Measurements from ENCODE around the gene ATP1A2.

ATP1A2 gene

DNA sequence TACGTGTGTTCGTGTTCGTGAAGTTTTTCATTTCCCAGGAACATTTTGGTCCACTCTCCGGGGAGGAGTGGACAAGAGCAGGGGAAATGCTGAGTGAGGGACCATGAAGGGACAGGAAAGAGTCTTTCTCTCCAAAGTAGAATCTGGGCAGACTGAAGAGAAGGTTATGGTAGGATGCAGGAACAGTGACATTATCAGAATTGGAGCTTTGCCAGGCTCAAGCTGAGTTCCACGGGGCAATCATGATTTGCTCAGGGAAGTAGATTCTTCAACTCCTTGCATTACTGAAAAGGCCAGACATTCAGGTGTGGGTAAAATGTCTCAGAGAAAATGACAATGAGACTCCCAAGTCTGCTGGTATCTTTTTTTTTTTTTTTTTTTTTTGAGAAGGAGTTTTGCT, 52.5 kb downstream of the ATP1A2 start:
- Histone ChIP-seq H3F3A (ENCODE audit: insufficient read depth, low read length) (no peaks in the 10 kb centered on the region), H3K27ac (ENCODE audit: low read depth, low read length, poor library complexity, severe bottlenecking) (no peak overlapping the region), H3K79me2 (ENCODE audit: insufficient read depth, low read length) (no peaks in the 10 kb centered on the region), H3K4me3 (ENCODE audit: low read depth, low read length, poor library complexity, severe bottlenecking) (no peak overlapping the region), H3K36me3 (ENCODE audit: insufficient read depth, low read length) (no peaks in the 10 kb centered on the region), H3K4me2 (ENCODE audit: low read length) (no peak overlapping the region), H4K20me1 (ENCODE audit: insufficient read depth, low read length) (no peaks in the 10 kb centered on the region), H3K9me2 (ENCODE audit: low read depth, low read length) (no peaks in the 10 kb centered on the region), H3K4me1 (ENCODE audit: insufficient read depth, low read length, severe bottlenecking) (peaks cover 4% of the 10 kb centered on the region), H2AFZ (ENCODE audit: low read length) (no peak overlapping the region), H3K9ac (ENCODE audit: low read length) (no peak overlapping the region), H3K9me3 (ENCODE audit: low read length) (no peaks in the 10 kb centered on the region), H3K27me3 (ENCODE audit: insufficient read depth, low read length) (no peaks in the 10 kb centered on the region; the same call in 1 of the 2 replicates)
- TF ChIP-seq, protein P1, sequence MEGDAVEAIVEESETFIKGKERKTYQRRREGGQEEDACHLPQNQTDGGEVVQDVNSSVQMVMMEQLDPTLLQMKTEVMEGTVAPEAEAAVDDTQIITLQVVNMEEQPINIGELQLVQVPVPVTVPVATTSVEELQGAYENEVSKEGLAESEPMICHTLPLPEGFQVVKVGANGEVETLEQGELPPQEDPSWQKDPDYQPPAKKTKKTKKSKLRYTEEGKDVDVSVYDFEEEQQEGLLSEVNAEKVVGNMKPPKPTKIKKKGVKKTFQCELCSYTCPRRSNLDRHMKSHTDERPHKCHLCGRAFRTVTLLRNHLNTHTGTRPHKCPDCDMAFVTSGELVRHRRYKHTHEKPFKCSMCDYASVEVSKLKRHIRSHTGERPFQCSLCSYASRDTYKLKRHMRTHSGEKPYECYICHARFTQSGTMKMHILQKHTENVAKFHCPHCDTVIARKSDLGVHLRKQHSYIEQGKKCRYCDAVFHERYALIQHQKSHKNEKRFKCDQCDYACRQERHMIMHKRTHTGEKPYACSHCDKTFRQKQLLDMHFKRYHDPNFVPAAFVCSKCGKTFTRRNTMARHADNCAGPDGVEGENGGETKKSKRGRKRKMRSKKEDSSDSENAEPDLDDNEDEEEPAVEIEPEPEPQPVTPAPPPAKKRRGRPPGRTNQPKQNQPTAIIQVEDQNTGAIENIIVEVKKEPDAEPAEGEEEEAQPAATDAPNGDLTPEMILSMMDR (IDR thresholded peaks at IDR 0.05; ENCODE audit: low read length), result no peak
- no peak for TF ChIP-seq EZH2 (IDR thresholded peaks at IDR 0.05; ENCODE audit: borderline replicate concordance, low read length)

DNA sequence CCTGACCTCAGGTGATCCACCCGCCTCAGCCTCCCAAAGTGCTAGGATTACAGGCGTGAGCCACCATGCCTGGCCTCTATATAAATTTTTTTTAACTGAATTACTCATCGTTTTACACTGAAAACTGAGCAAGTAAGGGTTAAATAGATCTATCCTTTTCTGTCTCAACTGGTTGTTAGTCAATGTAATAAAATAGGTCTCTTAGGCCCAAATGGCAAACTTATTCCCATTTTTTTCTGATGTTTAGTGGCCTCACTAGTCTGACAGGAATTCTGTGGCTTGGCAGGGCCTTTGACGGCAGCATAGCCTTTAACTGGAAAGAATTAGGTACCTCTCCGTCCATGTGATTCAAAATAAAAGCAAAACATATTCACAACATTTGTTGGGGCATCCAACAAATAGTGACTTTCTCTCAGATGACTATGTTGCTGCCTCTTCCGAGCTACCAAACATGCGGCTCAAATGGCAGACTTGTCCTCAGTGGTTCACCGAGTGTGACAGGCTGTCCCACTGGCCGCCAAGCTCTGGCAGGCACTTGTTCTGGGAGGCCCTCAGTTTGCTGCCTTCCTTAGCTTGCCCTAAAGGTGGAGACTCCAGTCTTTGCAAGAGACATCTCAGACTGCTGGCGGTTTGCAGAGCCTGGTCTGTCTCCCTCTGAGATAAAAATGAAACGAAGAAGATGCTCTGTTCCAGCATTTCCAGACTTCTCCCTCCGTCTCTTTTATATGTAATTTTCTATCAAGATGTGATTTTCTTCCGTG, 53.2 kb downstream of the ATP1A2 start:
- no peaks in the 10 kb centered on the region for H3K9me3 ChIP-seq (ENCODE audit: low read length)
- no peaks in the 10 kb centered on the region for H4K20me1 ChIP-seq (ENCODE audit: insufficient read depth, low read length)
- no peaks in the 10 kb centered on the region for H3K79me2 ChIP-seq (ENCODE audit: insufficient read depth, low read length)
- no peak overlapping the region for H3K9ac ChIP-seq (ENCODE audit: low read length)
- H3K4me3 ChIP-seq (ENCODE audit: low read depth, low read length, poor library complexity, severe bottlenecking), result no peak overlapping the region
- no peak for TF ChIP-seq EZH2 (IDR thresholded peaks at IDR 0.05; ENCODE audit: borderline replicate concordance, low read length)
- TF ChIP-seq, protein P1 (IDR thresholded peaks at IDR 0.05; ENCODE audit: low read length), result no peak
- no peak overlapping the region for H3K4me2 ChIP-seq (ENCODE audit: low read length)
- no peak overlapping the region for H2AFZ ChIP-seq (ENCODE audit: low read length)
- no peaks in the 10 kb centered on the region for H3K9me2 ChIP-seq (ENCODE audit: low read depth, low read length)
- H3F3A ChIP-seq (ENCODE audit: insufficient read depth, low read length), result no peaks in the 10 kb centered on the region
- H3K36me3 ChIP-seq (ENCODE audit: insufficient read depth, low read length), result no peaks in the 10 kb centered on the region
- peaks cover 4% of the 10 kb centered on the region for H3K4me1 ChIP-seq (ENCODE audit: insufficient read depth, low read length, severe bottlenecking)
- no peak overlapping the region for H3K27ac ChIP-seq (ENCODE audit: low read depth, low read length, poor library complexity, severe bottlenecking)
- H3K27me3 ChIP-seq (ENCODE audit: insufficient read depth, low read length), result no peaks in the 10 kb centered on the region; the same call in 1 of the 2 replicates

DNA sequence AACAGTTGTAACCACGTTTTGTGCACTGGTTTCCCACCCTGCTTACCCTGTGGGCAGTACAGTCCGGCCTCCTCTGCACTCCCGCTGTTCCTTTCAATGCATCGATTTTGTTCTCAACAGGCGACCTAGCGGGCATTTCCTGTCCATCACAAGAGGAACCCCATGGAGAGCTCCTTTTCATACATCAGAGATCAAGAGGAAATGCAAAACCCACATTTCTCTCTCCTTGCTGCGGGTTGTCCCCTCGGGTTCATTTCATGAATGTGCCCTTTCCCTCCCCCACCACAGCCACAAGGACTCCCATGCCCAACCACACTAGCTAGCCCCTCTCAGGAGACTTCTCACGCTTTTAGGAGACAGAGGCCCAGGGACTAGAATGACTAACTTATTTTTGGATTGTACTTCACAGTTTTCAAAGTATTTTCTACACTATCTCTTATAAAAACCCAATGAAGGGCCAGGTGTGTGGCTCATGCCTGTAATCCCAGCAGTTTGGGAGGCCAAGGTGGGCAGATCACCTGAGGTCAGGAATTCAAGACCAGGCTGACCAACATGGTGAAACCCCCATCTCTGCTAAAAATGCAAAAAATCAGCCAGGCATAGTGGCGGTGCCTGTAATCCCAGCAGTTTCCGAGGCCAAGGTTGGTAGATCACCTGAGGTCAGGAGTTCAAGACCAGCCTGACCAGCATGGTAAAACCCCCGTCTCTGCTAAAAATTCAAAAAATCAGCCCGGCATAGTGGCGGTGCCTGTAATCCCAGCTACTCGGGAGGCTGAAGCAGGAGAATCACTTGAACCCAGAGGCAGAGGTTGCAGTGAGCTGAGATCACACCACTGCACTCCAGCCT, 54.2 kb downstream of the ATP1A2 start:
- Histone ChIP-seq H3K27ac (ENCODE audit: low read depth, low read length, poor library complexity, severe bottlenecking) (no peak overlapping the region), H3K79me2 (ENCODE audit: insufficient read depth, low read length) (no peaks in the 10 kb centered on the region), H3K27me3 (ENCODE audit: insufficient read depth, low read length) (peaks cover 3% of the 10 kb centered on the region; the same call in 1 of the 2 replicates), H3K36me3 (ENCODE audit: insufficient read depth, low read length) (no peaks in the 10 kb centered on the region), H3K9me3 (ENCODE audit: low read length) (no peaks in the 10 kb centered on the region), H3K4me2 (ENCODE audit: low read length) (no peak overlapping the region), H4K20me1 (ENCODE audit: insufficient read depth, low read length) (no peaks in the 10 kb centered on the region), H3K4me3 (ENCODE audit: low read depth, low read length, poor library complexity, severe bottlenecking) (no peak overlapping the region), H2AFZ (ENCODE audit: low read length) (no peak overlapping the region), H3K9me2 (ENCODE audit: low read depth, low read length) (no peaks in the 10 kb centered on the region), H3K4me1 (ENCODE audit: insufficient read depth, low read length, severe bottlenecking) (peaks cover 4% of the 10 kb centered on the region), H3K9ac (ENCODE audit: low read length) (no peak overlapping the region), H3F3A (ENCODE audit: insufficient read depth, low read length) (no peaks in the 10 kb centered on the region)
- TF ChIP-seq EZH2 (IDR thresholded peaks at IDR 0.05; ENCODE audit: borderline replicate concordance, low read length), result no peak
- TF ChIP-seq, protein P1 (IDR thresholded peaks at IDR 0.05; ENCODE audit: low read length), result no peak
